Medulla oblongata (tissue), 1 donor: Measurements from ENCODE around the gene UGP2.
A peak's percentile ranks its signal among the peaks of the same experiment; 100 is the strongest.
"Not testable (repeated sequence)": the region's sequence is repeated elsewhere in the genome, so short reads cannot be mapped to it uniquely, and the experiment has no call there.

Experiments
- DNase-seq: peaks from one replicate; pipeline ENCODE4 v3.0.0-alpha.2; 2015; ENCODE audit errors: extremely low spot score

UGP2 gene

DNA sequence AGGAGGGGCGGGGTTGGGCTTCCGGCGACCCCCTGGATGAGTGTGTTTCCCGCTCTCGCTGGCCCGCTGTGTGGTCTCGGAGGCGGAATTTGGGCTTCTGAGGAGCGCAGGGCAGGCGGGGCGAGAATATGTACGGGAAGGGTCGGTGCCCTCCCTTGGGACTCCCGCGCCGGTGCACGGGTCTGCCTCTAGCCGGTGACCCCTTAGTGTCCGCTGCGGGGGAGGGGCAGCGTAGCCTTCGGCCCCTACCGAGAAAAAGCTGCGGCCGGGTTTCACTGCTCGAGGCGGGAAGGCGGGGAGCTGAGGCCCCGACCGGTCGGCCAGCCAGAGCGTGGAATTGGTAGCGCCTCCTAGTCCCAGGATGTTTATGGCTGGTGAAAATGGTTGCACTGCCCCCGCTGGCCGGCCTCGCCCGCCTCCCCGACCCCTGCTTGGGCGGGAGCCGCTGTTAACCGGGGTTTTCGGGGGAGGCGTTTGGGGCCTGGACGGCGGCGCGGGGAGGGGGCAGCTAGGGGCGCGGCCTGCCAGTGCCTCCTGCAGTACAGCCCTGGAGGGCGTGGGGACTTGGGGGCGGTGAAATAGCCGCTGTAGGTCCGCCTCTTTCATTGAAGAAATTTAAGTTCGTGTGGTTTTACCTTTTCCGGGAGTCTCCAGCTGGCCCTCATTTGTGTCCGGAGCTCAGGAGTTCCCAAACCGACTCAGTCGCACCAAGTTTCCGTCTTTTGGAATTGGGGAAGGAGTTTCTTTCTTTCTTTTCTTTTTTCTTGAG, at the start of gene UGP2:
TSS of gene UGP2 (plus strand) at position 643 of the 769 bp plus-strand sequence. CDS start 290 bp downstream, outside the sequence.
- peak; percentile 88 for DNase-seq

DNA sequence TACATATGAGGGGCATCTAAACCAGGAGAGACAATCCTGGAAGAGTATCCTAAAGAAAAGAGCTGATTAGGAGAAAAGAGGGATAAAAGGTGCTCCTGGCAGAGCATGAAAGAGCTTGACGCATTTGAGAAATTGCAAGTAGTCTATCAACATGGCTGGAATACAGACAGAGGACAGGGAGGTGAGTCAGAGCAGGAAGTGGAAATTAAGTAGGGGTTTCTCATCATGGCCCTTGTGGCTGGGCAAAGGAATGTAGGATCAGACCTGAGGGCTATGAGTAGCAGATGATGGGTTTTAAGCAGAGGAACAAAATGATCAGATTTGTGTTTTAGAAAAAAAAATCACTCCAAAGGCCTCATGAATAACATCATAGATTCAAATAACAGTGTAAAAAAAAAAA, 49.2 kb upstream of the UGP2 start:
- no peak for DNase-seq

DNA sequence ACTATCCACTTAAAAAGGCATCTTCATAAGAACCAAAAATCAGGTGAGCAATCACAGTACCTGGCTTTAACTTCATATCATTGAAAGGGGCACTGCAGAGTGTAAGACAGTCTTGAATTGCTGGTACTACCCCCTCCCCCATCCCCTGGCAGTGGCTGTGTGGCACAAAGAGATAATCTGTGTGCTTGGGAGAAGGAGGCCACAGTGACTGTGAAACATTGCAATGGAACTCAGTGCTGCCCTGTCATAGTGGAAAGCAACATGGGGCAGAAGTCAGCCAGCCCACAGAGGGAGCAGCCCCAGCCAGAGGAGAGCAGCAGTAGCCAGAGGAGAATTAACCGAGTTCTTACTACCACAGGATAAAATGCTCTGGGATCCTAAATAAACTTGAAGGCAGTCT, 45.3 kb upstream of the UGP2 start:
- no peak for DNase-seq

DNA sequence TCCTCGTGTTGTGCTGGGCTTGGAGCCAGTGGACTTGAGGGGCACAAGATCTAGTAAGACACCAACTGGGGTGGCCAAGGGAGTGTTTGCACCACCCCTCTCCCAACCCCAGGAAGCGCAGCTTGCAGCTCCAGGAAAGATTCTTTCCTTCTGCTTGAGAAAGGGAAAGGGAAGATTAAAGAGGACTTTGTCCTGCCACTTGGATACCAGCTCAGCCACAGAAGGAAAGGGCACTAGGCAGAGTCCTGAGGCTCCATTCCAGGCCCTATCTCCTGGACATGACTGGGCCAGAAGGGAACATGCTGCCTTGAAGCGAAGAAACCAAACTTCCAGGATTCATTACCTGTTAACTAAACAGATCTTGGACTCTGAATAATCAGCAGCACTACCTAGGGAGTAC, 44.9 kb upstream of the UGP2 start:
- DNase-seq: no peak

DNA sequence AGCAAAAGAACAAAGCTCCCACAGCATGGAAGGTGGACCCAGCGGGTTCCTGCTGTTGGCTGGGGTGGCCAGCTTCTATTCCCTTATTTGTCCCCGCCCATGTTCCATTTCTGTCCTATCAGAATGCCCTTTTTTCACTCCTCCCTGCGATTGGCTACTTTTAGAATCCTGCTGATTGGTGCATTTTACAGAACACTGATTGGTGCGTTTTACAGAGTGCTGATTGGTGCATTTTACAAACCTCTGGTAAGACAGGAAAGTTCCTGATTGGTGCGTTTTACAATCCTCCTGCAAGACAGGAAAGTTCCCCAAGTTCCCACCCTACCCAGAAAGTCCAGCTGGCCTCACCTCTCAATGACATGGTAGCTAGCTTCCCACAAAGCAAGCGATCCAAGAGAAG, 40.2 kb upstream of the UGP2 start:
- DNase-seq: no peak

DNA sequence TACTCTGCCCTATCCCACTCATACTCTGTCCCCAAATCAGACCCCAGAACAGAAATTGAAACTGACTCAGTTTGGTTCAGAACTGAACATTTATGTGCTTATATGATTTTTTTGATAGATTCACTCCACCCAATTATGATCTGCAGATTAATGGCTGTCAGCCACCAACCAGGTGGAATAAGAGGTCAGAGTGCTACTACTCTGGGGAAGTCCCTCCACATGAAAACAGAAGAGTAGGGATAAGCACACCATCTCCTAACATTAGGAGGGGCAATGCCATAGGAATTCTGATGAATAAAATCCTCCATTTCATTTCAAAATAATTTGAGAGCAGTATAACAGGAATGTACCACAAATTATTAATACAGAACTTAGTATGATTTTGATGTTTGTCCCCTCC, 36.3 kb upstream of the UGP2 start:
- DNase-seq: no peak

DNA sequence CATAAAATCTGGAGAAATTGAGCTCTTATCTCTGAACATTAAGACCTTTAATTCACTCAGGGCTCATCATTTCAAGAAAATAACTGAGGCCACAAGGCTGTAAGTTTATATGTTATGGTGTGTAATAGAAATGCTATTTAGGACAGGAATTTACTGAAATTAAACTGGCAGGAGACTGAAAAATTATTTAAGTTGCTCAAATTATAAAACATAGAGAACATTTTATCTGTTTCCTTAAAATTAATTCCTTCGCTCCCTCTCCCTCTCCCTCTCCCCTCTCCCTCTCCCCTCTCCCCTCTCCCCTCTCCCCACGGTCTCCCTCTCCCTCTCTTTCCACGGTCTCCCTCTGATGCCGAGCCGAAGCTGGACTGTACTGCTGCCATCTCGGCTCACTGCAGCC, 33.7 kb upstream of the UGP2 start:
- DNase-seq: not testable (repeated sequence)

DNA sequence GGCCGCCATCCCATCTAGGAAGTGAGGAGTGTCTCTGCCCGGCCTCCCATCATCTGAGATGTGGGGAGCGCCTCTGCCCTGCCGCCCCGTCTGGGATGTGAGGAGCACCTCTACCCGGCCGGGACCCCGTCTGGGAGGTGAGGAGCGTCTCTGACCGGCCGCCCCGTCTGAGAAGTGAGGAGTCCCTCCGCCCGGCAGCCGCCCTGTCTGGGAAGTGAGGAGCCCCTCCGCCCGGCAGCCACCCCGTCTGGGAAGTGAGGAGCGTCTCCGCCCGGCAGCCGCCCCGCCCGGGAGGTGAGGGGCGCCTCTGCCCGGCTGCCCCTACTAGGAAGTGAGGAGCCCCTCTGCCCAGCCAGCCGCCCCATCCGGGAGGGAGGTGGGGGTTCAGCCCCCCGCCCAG, 32.8 kb upstream of the UGP2 start:
- not testable (repeated sequence) for DNase-seq

DNA sequence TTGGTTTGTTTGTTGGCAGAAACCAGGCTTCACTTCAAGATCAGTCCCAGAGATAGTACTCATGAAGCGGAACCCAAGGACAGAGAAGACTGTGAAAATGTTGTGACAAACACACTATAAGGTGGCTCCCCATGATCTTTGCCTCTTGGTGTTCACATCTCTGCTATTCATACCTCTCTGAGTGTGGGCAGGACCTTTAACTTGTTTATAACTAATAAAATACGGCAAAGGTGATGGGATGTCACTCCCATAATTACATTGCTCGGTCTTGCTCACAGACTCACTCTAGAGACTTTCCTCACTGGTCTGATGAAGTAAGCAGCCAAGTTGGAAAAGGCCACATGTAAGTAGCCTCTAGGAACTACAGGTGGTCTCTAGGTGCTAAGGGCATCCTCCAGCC, 30.6 kb upstream of the UGP2 start:
- DNase-seq: no peak

DNA sequence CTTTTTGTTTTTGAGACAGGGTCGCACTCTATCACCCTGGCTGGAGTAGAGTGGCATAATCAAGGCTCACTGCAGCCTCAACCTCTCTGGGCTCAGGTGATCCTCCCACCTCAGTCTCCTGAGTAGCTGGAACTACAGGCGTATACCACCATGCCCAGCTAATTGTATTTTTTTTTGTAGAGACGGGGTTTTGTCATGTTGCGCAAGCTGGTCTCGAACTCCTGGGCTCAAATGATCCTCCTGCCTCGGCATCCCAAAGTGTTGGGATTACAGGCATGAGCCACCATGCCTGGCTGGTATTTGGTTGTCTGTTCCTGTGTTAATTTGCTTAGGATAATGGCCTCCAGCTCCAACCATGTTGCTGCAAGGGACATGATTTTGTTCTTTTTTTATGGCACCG, 29.8 kb upstream of the UGP2 start:
- not testable (repeated sequence) for DNase-seq

DNA sequence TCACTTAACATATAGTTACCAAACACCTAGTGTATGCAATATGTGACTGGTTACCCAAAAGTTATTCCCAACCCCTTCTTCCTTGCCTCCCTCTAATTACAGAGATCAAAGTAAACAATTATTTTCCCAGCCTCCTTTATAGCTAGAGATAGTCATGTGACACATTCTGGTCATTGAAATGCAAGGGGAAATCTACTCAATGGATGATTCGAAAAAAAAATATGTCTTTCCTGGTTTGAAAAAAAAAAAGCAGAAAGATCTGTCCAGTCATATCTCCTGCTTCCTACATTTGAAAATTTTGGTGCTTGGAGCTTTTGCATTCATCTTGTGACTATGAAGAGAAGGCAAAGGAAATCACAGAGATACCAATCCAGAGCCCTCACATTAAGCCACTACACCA, 27.6 kb upstream of the UGP2 start:
- DNase-seq: no peak

DNA sequence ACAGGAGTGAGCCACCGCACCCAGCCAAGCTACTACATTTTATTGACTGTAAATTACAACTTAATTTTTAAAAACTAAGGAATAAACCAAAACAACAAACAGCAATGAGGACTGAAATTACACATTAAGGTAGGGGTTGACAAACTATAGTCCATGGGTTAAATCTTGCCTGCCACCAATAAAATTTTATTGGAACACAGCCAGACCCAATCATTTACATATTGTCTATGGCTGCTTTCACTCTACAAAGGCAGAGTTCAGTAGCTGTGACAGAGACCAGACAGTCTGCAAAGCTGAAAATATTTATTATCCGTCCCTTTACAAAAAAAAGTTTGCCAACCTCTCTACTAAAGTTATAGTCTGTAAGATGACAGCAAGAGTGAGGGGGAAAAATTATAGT, 24.3 kb upstream of the UGP2 start:
- no peak for DNase-seq

DNA sequence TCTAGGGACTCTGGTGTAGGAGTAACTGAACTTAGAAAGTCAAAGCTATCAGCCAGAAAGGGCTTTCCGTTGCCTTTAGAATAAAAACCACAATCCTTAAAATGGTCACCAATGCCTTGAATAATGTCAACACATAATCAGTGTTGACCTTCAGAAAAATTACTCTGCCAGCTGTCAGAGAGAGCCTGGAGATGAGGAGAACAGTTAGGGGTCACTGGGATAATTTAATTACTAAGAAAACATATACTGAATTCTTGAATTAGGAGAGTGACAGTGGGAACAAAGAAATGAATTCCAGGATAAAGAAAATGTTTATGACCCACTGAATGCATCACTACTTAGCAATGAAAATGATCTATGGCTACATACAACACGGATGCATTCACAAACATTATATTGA, 23.4 kb upstream of the UGP2 start:
- no peak for DNase-seq

DNA sequence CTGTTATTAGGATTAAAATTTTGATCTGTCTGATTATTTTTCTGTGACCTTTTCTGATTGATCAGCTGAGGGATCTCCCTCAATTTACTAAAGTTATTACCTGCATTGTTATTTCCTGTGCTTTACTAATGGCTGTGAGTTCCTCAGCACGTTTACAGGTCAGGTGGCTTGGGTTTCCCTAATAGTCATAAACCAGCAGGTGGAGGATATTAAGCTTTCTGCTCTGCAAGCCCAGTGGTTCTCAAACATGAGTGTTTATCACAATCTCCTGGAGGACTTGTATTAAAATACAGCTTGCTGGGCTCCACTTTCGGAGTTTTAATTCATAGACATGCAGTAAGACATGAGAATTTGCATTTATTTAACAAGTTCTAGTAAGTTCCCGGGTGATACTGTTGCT, 22.4 kb upstream of the UGP2 start:
- no peak for DNase-seq

DNA sequence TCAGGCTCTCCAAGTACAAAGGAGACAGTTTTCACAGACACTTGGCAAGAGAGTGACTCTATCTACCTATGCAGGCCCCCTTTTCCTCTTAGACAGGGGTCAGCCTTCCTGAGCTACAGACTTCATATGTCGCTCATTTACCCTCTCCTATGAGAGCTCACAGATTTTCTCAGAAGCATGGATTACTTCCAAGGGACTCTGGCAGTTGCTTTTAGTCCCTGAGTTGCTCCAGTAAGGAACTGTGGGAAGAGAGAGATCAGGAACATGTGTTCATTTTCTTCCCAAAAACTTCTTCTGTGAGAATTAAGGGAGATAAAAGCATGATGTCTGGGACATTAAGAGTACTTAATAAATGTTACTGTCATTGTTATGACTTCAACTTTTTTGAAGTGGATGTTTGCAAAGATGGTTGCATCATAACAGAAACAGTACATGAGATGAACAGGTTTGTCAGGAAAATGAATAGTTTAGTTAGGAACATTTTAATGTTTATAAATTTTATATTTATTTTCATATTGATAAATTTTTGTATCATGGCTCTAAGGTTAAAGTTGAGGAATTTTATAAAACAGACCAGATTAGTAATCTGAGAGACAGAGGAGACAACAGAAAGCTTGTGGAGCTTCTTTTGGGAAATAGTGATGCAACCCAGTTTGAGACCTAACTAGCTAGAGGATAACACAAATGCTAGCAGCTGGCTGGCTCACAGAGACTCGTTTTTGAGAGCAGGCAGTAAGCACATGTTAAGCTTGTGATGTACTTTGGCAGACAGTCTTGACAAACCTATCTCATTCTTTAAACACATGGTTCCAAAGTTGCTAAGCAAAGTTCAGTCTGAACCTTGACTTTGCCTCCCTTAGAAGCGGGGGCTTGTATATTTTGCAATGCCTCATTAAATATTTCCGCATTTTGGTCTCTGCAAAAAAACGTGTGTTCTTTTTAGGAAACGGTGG, 21.7 kb upstream of the UGP2 start:
- peak; percentile 56 for DNase-seq

DNA sequence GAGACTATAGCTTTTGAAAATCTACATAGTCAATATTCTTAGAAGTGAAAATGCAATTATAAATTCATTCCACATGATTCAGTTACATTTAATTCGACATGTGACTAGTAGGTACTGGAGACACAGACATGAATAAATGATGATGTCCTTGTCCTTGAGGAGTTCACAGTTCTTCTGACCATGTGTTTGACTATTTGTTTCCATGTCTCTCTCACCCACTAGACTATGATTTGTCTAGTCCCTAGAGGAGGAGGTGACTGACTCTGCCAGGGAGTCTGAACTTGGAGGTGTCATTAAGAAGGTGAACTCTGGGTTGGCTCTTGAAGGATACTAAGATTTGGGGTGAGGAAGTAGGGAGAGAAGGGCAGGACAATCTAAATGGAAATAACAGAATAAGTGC, 20.7 kb upstream of the UGP2 start:
- DNase-seq: no peak

DNA sequence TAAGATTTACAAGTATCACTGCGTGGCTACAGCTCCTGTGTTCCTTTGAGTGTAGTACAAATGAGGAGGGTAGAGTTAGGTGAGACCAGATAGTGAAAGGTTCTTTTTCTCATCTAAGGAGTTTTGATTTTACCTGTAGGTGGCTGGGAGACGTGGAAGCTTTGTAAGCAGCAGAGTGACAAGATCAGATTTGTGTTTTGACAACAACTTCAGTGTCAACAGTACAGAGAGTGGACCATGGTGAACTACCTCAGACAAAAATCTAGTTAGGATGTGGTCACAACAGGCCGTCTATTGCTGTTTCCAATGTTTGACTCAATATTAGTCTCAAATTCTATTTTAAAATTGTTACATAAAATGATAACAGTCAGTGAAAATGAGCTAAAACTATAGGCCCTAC, 20.3 kb upstream of the UGP2 start:
- no peak for DNase-seq

DNA sequence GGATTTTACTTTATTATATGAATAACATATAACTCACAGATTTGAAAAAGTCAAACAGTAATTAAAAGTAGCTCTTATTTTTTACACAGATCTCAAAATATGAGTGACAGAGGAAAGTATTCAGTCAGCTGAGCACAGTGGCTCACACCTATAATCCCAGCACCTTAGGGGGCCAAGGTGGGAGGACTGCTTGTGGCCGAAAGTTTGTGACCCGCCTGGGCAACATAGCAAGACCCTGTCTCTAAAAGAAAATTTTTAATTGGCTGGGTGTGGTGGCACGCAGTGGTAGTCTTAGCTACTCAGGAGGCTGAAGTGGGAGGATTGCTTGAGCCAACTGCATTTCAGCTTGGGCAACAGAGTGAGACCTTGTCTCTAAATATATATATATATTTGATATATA, 19.2 kb upstream of the UGP2 start:
- no peak for DNase-seq

DNA sequence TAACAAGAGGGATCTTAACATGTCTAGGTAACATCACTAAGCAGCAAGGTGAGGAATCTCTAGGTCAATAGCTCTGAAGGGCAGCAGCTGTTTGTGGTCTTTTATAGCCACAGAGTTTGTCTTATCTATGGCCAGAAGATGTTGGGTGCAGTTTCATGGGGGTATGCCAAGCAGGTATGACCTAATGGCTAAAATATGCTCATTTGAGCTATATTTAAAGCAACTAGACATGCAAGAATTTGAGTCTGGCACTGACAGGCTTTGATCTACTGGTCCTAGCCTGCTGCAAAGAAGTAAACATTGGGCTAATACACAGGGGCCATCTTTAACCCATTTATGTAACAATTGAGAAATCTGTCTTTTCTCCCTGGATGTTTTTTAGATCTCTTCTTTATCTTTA, 13.9 kb upstream of the UGP2 start:
- no peak for DNase-seq

DNA sequence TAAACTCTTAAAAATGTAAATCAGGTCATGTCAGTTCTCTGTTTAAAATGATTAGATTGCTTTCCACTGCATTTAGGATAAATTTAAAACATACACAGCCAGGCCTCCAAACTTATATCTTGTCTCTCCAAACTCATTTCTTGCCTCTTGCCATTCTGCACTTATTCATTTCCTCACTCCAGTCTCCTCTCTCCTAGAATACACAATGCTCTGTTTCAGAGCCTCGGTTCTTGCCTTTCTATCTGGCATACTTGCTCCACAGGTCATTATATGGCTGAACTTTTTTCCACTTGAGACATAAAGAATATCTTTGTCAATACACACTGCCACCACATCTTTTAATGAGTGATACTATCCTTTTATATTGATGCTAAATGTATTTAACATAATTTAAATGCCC, 10.5 kb upstream of the UGP2 start:
- no peak for DNase-seq

DNA sequence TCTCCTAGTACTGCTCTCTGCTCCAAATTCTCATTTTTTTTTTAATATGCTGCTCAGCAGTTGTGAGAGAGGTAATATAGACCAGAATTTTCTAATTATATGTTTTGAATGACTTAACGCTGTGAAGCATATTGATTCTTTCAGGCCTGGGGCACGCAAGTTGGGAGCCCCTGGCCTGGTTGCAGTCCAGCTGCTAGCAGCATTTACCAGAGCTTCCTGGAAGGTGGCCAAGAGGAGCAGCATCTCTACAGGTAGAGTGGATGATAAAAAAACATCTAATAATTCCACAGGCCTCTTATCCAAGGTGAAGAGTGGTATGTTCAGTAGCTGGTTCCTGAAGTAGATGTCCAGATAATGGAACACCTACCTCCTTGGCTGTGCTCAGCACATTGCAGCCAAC, 7.3 kb upstream of the UGP2 start:
- DNase-seq: no peak

DNA sequence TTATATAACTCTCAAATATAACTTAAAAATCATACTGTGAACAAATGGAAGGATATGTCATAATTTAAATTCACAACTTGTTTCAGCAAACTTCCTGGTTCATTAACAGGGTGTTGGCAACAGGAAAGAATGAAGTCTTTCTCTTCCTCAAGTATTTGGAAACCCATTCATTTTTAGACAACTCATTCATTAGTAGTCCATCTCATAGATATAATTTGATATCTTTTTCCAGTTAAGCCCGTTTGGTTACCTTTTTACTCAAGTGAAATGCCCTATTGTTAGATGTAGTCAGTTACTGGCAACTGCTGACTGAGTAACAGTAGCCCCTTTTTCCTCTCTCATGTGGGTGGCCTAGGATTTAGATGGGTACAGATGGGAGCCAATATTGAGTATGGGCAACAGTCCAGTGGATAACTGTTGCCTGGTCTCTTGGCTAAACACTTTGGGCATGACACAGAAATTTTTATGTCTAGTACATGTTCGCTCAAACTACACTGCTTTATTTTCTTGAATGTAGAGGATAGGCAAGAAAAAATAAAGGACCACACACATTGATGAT, 4.6 kb upstream of the UGP2 start:
- DNase-seq: no peak
